ENCODE measurements around the gene YTHDF1.
"Not testable (repeated sequence)": the region's sequence is repeated elsewhere in the genome, so short reads cannot be mapped to it uniquely, and the experiment has no call there.

The YTHDF1 gene

GRCh38 chr20:63227260-63227659, 11.3 kb upstream of the YTHDF1 start:
- DNase-seq (ENCODE audit: low read depth), result no peak

GRCh38 chr20:63226042-63226943, 10.4 kb upstream of the YTHDF1 start:
- DNase-seq (ENCODE audit: low read depth), result no peak

GRCh38 chr20:63225082-63225454, 9.1 kb upstream of the YTHDF1 start:
- no peak for DNase-seq (ENCODE audit: low read depth)

GRCh38 chr20:63224412-63225081, 8.6 kb upstream of the YTHDF1 start:
- no peak for DNase-seq (ENCODE audit: low read depth)

GRCh38 chr20:63223826-63224207, 7.9 kb upstream of the YTHDF1 start:
- DNase-seq (ENCODE audit: low read depth), result no peak

- DNase-seq (ENCODE audit: low read depth), result no peak
These were observed 7.3 kb upstream of the YTHDF1 start for GRCh38 chr20:63223121-63223825.

- no peak for DNase-seq (ENCODE audit: low read depth)
These were observed 6.6 kb upstream of the YTHDF1 start for GRCh38 chr20:63222541-63222940.

- not testable (repeated sequence) for DNase-seq (ENCODE audit: low read depth)
These were observed 5.6 kb upstream of the YTHDF1 start for GRCh38 chr20:63221400-63222053.

- no peak for DNase-seq (ENCODE audit: low read depth)
These were observed 4.9 kb upstream of the YTHDF1 start for GRCh38 chr20:63220696-63221399.

GRCh38 chr20:63219866-63220521, 4.1 kb upstream of the YTHDF1 start:
- no peak for DNase-seq (ENCODE audit: low read depth)

GRCh38 chr20:63219447-63219821, 3.5 kb upstream of the YTHDF1 start:
- no peak for DNase-seq (ENCODE audit: low read depth)

- no peak for DNase-seq (ENCODE audit: low read depth)
These were observed 2.9 kb upstream of the YTHDF1 start for GRCh38 chr20:63218701-63219446.

- DNase-seq (ENCODE audit: low read depth), result no peak
These were observed 1.8 kb upstream of the YTHDF1 start for GRCh38 chr20:63217706-63218105.

GRCh38 chr20:63216849-63217471, 1.0 kb upstream of the YTHDF1 start:
- no peak for DNase-seq (ENCODE audit: low read depth)

GRCh38 chr20:63215101-63216040, 560 bp downstream of the YTHDF1 start:
- DNase-seq (ENCODE audit: low read depth), result no peak

GRCh38 chr20:63214514-63214913, 1.4 kb downstream of the YTHDF1 start:
- no peak for DNase-seq (ENCODE audit: low read depth)

- no peak for DNase-seq (ENCODE audit: low read depth)
These were observed 3.1 kb downstream of the YTHDF1 start for GRCh38 chr20:63212792-63213191.

GRCh38 chr20:63212393-63212730, 3.6 kb downstream of the YTHDF1 start:
- no peak for DNase-seq (ENCODE audit: low read depth)

GRCh38 chr20:63210011-63210605, 5.8 kb downstream of the YTHDF1 start:
- DNase-seq (ENCODE audit: low read depth), result no peak
